GM19467 (cell line): Measurements from ENCODE around the gene USP46.

Experiments
- ATAC-seq: cut with Tn5 transposase; IDR thresholded peaks from one replicate; pipeline ENCODE4 v1.9.1; 2021; ENCODE audit warnings: mild to moderate bottlenecking, moderate library complexity; ENCODE audit not compliant: unreplicated experiment

The USP46 gene

GRCh38 chr4:52576961-52577623, 82.0 kb downstream of the USP46 start:
- no peak for ATAC-seq

DNA sequence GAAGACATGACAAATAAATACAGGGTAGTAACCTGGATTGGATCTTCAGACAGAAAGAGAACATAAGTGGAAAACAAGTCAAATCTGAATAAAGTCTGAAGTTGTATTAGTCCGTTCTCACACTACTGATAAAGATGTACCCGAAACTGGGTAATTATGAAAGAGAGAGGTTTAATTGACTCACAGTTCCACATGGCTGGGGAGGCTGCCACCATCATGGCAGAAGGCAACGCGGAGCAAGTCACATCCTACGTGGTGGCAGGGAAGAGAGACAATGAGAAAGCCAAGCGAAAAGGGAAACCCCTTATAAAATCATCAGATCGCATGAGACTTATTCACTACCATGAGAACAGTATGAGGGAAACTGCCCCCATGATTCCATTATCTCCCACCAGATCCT, 82.8 kb downstream of the USP46 start:
- no peak for ATAC-seq

DNA sequence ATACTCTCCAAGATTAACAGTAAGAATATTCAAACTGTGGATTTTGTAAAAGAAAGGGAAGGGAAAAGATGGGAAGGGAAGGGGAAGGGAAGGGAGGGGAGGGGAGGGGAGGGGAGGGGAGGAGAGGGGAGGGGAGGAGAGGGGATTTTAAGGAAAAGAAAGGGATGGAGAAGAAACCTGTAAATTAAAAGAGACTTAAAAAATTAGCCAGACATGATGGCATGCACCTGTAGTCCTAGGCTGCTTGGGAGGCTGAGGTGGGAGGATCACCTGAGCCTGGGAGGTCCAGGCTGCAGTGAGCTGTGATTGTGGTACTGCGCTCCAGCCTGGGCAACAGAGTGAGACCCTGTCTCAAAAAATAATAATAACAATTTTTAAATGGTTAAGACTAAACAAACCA, 83.7 kb downstream of the USP46 start:
- ATAC-seq: no peak

DNA sequence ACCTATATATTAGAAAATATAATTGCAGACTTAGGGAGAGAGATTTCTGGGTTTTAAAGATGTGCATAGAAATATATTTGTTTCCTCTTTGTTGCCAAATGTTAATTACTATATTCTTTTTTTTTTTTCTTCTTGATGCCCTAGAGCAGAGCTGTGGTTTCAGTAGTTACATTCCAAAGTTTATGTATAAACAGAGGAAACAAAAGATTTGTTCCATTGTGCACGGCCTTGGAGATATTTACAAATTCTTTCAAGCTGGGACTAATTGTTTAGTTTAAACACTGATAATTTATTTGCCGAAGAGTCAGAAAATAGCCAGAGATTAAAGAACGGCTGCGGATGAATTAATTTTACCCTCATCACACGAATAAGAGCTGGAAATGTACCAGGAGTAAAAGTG, 85.1 kb downstream of the USP46 start:
- ATAC-seq: no peak

GRCh38 chr4:52573551-52573950, 85.5 kb downstream of the USP46 start:
- no peak for ATAC-seq

- no peak for ATAC-seq
Observed at GRCh38 chr4:52572936-52573485, 86.1 kb downstream of the USP46 start.

DNA sequence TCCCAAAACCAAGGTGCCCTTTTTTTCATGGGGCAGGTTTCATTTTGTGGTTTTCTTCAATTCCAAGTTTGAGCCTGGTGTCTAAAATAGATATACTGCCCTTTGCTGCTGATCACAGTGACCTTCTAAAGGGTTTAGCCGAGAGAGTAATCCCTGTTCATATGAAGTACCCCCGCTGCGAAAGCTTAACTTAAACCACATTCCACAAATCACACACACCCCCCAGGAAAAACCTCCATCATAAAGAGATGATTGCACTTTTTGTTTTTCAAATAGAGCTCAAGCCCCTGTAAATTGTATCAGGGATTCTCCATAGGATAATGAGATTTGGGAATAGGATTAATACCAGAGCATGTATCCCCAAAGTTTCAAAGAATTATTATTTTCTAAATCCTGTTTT, 90.8 kb downstream of the USP46 start:
- no peak for ATAC-seq

DNA sequence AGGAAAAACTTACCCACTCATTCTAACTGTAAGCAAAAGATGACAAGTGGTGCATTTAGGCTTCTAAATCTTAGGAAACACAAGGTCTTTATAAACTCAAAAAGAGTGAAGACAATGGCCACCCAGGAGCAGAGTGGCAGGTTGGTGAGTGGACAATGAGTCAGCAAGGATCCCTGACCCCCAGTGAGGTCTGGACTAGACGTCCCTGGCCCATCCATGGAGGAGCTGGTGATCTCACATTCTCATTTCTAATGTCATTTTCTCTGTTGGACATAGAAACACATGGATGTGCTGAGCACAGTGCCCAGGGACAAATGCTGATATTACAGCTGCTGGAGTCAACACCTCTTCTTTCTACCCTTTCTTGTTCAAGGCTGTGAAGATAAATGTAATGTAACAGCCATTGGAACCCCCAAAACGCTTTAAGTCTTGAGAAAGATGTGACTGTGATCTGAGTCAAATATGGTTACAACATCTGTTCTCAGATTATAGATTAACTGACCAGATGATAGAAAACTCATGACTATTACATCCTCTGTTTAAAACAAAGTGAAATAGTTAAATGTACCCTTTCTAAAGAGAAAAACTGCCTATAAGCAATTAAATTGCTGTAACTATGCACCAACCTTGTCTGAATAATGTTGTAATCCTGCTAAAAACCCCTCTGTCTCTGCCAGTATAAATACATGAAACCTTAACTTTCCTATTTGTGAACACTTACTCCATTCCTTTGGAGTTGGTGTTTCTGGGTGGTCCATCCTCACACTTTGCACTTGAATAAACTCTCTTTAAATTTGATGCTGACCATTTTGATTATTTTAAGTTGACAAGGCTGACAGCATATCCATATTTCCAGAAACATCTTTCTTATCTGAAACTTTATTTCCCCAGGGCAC, 92.7 kb downstream of the USP46 start:
- ATAC-seq: no peak

DNA sequence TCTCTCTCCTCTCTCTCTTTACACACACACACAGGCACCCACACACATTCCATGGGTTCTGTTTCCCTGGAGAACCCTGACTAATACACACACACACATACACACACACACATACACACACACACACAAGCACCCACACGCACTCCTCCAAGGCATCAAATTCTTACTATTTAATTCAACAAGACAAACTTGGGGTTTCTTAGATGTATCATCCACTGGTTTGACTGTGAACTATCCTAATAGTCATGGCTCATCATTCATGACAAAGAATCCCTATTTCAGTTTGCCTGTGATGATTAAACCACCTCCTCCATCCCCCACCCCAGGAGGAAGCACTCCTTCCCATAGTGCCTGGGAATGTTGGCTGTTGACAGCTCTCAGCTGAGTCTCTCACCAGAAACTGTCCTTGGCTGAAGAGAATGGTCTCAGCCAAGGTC, 98.2 kb downstream of the USP46 start:
- ATAC-seq: no peak

DNA sequence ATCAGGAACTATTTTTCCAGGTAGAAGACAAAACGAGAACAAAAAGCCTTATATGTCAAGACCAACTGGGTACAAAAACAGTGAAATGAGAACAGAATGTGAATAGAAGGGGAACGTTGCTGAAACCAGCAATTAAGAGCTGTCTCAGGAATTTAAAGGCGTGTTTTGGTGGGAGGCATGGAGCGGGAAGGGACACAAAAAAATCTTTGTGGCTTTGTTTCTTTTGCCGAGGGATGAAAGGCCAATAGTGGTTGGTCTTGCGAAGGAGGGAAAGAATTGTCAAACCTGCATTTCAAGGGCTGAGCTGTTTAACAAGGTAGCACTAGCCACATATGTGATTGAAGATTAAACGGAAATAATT, 103.8 kb downstream of the USP46 start:
- no peak for ATAC-seq

GRCh38 chr4:52554612-52555355, 104.3 kb downstream of the USP46 start:
- no peak for ATAC-seq

- ATAC-seq: no peak
Observed at GRCh38 chr4:52552778-52553177, 106.3 kb downstream of the USP46 start.

GRCh38 chr4:52551487-52551886, 107.6 kb downstream of the USP46 start:
- no peak for ATAC-seq

DNA sequence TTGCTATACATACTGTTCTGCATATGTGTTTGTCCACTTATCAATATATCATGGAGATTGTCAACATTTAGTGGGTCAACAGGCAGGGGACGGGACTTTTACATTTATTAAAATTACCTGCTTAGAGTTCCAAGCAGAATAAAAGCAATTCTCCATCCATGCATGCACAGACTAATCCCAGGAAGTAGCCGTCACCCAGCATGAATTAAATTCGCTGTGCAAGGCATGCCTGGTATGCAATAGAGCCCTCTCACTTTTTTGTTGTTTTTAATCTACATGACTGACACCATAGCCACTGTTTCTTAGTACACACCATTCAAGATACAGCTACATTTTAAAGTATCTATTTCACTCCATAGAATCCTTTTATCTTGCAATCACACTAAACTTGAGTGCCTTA, 108.9 kb downstream of the USP46 start:
- ATAC-seq: no peak

DNA sequence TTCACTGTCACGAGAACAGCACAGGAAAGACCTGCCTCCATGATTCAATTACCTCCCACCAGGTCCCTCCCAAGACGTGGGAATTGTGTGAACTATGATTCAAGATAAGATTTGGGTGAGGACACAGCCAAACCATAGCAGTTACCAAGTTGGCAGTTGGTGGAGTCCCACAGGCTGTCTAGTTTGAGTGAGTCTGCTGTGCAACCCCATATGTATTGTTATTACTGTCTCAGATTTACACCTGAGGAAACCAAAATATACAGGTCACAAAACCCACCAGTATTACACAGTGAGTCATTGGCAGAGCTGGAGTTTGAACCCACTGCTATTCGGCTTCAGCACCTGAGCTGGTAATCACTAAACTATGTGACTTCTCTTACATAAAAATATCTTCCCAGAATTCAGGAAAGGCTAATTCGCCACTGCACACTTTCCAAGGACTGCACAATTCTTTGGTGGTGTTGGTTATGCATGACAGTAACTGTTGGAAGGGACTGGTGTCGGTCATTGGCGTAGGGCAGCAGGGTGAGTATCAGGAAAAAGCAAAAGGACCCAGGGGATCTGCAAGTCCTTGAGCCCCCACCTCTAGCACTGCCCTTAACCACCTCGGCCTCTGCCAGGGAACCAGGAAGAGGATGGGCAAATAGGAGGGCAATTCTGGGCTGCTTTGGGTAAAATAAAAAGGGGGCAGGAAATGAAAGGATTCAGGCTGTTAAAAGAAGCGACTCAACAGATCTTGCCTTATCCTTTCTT, 110.1 kb downstream of the USP46 start:
- no peak for ATAC-seq

GRCh38 chr4:52546449-52546848, 112.7 kb downstream of the USP46 start:
- ATAC-seq: no peak

DNA sequence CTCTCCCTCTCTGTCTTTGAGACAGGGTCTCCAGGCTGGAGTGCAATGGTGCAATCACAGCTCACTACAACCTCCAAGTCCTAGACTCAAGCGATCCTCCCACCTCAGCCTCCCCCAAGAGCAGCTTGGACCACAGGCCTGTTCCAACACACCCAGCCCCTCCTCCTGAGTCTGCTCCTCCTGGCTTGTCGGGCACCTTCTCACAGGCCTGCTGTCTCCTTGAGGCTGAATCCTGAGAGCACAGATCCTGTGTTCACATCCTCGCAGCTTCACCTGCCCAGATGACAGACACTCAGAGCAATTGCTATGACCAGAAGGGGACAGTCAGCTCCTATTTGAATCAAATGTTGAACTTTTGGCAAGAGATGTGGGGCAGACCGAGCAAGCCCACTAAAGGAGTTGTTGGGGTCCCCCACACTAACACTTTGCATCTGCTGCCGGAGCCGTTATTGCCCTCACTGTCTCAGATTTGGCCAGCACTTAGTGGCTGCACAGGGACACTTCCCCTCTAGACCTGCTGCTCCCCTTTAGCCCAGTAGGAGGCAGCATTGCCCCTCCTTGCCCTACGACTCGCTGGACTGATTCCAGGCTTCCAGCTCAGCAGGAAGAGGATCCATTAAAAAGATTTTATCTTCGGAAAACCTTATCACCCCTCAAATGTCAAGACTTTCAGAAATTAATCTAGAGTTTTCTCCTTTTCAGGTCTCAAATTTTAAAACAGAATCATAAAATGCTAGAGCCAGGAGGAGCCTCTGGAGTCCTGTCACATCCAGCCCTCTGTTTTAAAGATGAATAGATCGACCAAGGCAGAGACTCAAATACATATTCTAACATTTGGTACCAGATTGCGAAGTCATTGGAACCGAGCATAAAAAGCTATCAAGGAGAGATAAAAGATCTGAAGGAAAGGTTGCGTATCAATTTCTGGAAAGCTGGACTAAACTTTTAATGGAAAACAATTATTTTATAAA, 113.7 kb downstream of the USP46 start:
- peak; percentile 74 for ATAC-seq
